Stimulated activated CD8-positive, alpha-beta memory T cell treated with anti-CD3 and anti-CD28 coated beads, Interleukin-15, amount 100 ng/mL, for 1 hour (primary cell): ENCODE measurements around the gene PSMD2.
"Not testable (repeated sequence)": the region's sequence is repeated elsewhere in the genome, so short reads cannot be mapped to it uniquely, and the experiment has no call there.

Source experiments
- DNase-seq: peaks from one replicate; pipeline ENCODE4 v3.0.0-alpha.2; 2020; ENCODE audit warnings: low read depth

Gene PSMD2

DNA sequence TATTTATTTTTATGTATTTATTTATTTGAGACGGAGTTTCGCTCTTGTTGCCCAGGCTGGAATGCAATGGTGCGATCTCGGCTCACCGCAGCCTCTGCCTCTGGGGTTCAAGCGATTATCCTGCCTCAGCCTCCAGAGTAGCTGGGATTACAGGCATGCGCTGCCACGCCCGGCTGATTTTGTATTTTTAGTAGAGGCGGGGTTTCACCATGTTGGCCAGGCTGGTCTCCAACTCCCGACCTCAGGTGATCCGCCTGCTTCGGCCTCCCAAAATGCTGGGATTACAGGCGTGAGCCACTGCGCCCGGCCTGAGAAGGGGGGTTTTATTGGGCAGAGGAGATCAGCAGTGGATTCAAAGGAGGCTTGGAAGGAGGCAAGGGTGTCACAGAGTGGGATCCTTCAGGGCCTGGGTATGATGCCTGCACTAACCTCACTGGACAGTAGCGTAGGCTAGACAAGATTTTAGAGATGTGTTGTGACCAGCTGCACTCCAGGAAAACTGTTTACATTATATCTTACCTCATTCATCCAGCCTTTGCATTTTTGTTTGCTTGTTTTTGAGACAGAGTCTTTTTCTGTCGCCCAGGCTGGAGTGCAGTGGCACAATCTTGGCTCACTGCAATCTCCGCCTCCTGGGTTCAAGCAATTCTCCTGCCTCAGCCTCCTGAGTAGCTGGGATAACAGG lies 40.6 kb downstream of the PSMD2 start:
- DNase-seq: not testable (repeated sequence)

DNA sequence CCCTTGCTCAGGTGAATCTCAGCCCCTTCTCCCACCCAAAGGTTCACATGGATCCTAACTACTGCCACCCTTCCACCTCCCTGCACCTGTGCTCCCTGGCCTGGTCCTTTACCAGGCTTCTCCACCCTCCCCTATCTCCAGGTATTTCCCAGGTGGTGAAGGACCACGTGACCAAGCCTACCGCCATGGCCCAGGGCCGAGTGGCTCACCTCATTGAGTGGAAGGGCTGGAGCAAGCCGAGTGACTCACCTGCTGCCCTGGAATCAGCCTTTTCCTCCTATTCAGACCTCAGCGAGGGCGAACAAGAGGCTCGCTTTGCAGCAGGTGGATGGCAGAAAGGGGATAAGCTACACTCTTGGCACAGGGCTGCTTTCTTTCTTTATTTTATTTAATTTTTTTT lies 42.9 kb downstream of the PSMD2 start:
- DNase-seq: no peak

GRCh38 chr3:184343200-184343876 lies 44.3 kb downstream of the PSMD2 start:
- DNase-seq: no peak

DNA sequence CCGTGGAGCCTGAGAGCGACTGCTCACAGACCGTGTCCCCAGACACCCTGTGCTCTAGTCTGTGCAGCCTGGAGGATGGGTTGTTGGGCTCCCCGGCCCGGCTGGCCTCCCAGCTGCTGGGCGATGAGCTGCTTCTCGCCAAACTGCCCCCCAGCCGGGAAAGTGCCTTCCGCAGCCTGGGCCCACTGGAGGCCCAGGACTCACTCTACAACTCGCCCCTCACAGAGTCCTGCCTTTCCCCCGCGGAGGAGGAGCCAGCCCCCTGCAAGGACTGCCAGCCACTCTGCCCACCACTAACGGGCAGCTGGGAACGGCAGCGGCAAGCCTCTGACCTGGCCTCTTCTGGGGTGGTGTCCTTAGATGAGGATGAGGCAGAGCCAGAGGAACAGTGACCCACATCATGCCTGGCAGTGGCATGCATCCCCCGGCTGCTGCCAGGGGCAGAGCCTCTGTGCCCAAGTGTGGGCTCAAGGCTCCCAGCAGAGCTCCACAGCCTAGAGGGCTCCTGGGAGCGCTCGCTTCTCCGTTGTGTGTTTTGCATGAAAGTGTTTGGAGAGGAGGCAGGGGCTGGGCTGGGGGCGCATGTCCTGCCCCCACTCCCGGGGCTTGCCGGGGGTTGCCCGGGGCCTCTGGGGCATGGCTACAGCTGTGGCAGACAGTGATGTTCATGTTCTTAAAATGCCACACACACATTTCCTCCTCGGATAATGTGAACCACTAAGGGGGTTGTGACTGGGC lies 45.7 kb downstream of the PSMD2 start:
- no peak for DNase-seq

- no peak for DNase-seq
These were observed 46.5 kb downstream of the PSMD2 start for GRCh38 chr3:184345317-184346144.

DNA sequence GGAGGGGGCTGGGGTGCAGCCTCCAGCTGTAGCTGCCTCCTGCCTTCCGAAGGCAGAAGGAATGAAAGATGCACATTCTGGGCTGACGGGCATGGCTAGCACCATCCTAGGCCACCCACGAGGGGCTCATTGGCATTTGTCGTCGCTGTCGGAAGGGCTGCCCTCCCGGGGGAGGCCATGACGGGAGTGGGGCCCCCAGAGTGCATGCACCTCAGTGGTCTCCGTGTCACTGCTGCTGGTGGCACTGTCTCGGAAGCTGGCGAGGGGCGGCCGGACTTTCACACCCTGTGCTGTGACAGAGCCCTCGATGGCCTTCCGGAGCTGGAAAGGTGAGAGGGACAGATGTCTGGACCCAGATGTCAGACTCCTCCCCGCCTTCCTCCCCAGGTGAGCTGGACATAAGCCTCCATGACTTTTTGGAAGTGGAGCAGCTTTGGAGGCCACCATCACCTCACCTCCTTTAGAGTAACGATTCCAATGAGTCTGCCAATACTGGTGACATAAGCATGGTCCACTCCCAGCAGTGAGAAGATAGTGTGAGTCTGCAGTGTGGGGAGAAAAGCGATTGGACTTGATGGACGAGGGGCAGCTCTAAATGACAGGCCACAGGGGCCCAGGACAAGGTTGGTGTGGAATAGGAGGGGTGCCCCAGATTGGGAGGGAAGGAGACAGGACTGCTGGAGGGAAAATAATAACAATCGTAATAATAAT lies 47.6 kb downstream of the PSMD2 start:
- no peak for DNase-seq

DNA sequence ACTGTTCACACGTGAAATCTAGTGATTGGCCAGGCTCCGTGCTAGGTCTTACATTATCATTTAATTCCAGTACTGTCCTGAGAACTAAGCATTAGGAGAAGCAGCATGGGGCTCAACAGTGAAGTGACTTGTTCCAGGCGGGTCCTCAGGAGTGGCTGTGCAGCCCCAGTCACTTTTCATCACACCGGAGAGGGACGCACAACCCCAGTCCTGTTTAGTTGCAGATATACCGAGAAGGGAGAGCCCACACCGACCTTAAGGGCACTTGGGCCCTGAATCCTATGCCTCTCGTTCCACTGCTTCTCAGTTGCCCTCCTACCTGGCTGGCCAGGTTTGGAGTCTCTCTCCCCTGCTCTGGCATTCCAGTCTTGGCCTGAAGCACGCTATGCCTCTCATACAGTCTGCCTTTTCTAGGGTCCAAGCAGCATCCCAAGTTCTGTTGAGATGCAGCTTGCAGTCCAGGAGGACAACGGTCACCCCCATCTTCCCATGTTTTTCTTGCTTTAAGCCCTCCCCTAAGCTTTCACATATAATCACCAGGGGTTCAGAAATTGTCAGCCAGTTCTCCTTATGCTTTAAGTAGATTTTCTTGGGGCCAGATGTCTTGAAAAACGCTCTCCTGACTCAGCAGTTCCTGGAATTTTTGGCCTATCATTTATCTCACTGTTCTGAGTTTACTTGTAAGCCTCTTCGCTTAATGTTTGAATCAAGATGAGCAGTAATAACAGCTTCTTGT lies 48.4 kb downstream of the PSMD2 start:
- DNase-seq: no peak

DNA sequence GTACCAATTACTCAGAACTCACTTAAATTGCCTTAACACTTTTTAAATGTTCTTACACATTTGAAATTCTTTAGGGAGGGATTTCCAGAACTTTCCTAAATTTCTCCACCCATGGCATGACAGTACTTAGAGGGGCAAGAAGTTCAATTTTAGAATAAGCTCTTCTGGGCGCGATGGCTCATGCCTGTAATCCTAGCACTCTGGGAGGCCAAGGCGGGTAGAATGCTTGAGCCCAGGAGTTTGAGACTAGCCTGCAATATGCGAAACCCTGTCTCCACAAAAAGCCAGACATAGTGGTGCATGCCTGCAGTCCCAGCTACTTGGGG lies 49.0 kb downstream of the PSMD2 start:
- no peak for DNase-seq

DNA sequence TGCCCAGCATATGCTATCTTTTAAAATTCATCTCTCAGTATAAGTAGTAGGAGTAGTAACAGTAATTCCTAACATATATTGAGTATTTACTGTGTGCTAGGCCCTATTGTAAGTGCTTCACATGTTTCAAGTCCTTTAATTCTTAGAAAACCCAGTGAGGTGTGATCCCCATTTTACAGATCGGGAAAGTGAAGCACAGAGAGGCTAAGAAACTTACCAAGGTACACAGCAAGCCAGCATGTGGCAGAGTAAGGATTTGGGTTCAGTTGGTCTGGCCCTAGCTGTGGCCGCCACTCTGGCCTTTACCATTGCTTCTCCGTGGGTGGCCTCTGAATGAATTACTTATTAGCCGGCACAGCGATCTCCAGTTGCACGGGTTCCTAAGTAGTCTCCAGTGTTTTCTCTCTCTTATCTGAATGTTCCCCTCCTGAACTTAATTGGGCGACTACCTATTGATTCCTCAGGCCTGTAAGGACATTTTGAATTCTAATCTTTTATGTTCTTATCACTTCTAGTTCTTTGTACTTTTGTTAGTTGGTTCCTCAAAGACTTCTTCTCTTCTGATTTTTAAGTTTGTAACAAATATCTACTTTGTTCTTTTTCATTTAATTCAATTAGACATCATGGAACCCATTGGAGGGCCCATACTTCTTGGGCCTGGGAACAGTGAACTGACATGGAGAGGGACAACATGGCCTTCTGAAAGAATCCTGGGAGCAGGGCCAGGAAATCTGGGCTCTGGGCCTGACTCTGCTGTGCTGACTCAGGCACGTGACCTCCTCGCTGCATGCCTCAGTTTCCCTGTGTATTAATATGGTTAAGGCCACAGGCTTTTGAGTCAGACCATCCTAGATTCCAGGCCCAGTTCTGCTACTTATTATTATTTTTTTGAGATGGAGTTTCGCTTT lies 50.8 kb downstream of the PSMD2 start:
- no peak for DNase-seq

DNA sequence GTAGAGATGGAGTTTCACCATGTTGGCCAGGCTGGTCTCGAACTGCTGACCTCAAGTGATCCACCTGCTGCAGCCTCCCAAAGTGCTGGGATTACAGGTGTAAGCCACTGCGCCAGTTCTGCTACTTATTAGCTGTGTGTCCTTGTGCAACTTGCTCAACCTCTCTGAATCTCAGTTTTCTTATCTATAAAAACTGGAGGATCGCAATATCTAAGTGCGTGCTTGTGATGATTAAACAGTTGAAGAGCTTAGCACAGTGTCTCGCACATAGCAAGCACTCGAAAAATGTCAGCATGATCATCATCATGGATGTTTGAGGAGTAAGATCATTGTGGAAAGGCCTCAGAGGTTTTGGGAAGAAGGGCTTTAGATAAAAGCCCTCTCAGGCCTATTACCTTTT lies 51.6 kb downstream of the PSMD2 start:
- no peak for DNase-seq

DNA sequence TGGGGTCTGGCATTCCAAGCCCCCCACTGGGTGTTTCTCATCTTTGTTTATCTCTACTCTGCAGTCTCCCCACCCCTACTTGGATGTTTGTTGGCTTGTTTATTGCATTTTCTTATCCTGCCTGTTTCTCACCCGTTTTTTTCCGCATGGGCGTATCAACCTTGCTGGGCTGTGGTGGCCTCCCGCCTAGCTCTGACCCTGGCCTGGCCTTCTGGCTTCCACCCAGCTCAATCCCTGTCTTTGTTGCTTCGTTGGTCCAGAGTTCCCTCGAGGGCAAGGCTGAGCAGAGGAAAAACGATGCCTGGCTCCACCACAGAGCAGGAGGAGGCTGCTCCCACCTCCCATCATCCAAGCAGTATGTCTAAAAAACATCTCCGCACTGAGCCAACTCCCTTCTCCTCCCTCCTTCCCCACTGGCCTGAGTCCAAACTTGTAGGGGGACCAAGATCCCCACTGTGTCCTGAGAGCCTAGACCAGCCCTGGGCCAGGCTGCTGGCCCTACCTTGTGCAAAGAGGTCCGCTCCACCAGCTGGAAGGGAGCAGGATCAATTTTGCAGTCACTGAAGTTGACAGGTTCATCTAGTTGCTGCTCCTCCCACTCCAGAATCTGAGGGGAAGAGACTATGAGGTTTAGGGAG lies 52.6 kb downstream of the PSMD2 start:
- DNase-seq: no peak

- DNase-seq: no peak
These were observed 53.2 kb downstream of the PSMD2 start for GRCh38 chr3:184352149-184352785.

- DNase-seq: no peak
These were observed 54.0 kb downstream of the PSMD2 start for GRCh38 chr3:184352897-184353545.

- no peak for DNase-seq
These were observed 54.5 kb downstream of the PSMD2 start for GRCh38 chr3:184353546-184353941.

DNA sequence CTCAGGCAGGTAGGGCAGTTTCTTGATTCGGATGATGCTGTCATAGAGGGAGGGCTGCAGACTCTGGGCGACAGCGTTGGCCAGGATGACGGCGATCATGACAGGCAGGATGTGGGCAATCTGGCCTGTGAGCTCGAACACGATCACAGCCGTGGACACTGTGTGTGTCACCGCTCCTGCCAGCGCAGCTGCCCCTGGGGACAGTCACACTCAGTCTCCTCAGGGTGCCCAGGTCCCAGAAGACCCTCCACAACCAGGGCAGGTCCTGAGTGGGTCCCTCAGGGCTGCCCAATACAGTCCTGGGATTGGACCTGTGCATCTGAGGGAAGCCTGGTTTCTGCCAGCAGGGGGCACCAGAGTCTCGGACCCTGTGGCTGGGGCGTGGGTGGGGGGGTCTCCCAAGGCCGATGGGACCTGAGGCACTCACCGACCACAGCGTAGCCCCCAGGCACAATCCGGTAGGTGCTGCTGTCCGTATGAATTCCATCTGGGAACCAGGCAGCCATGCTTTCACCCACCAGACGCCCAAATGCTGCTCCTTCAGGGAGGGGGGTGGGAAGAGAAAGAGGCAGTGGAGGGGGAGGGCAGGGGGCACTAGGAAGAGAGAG lies 55.2 kb downstream of the PSMD2 start:
- peak; percentile 54 for DNase-seq

GRCh38 chr3:184354754-184355153 lies 55.7 kb downstream of the PSMD2 start:
- DNase-seq: no peak

DNA sequence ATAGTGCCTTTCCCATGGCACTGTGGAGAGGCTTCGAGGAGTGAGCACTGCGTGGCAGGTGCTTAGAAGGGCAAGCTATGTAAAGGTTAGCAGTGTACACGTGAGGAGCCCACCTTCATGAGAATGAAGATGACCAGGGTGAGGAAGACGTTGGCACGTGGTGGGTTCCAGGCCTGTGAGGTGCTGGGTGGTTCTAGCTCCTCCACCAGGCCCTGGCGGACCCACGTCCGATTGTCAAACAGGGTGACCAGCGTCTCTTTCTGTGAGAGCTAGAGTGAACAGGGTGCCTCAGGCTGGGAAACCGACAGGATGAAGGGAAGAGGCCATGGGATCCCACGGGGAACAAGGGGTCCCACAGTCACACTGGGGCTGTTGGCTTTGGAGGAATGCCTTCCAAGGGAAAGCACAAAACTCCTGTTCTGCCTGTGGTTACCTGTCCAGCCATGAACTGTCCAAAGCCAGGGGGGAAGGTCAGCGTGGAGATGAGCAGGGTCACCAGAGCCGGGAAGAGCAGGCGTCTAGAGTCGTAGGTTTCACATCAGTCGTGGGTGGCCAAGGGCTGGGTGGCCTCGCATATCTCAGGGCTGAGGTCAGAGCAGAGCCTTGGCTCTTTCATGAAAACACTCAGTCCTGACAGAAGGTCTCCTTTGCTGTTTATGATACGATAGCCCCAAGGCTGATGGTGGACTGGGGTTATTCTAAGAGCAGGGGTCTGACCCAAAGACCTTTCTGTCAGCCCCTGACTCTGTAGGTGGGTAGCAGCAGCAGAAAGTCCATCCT lies 56.4 kb downstream of the PSMD2 start:
- DNase-seq: no peak
